CD4-positive, alpha-beta T cell treated with Interleukin-10 for 1 hour (primary cell): ENCODE results near the gene CILP.
"Not testable (repeated sequence)": the region's sequence is repeated elsewhere in the genome, so short reads cannot be mapped to it uniquely, and the experiment has no call there.

ENCODE experiments used
- DNase-seq: peaks from one replicate; pipeline ENCODE4 v3.0.0-alpha.2; 2020

CILP gene, protein sequence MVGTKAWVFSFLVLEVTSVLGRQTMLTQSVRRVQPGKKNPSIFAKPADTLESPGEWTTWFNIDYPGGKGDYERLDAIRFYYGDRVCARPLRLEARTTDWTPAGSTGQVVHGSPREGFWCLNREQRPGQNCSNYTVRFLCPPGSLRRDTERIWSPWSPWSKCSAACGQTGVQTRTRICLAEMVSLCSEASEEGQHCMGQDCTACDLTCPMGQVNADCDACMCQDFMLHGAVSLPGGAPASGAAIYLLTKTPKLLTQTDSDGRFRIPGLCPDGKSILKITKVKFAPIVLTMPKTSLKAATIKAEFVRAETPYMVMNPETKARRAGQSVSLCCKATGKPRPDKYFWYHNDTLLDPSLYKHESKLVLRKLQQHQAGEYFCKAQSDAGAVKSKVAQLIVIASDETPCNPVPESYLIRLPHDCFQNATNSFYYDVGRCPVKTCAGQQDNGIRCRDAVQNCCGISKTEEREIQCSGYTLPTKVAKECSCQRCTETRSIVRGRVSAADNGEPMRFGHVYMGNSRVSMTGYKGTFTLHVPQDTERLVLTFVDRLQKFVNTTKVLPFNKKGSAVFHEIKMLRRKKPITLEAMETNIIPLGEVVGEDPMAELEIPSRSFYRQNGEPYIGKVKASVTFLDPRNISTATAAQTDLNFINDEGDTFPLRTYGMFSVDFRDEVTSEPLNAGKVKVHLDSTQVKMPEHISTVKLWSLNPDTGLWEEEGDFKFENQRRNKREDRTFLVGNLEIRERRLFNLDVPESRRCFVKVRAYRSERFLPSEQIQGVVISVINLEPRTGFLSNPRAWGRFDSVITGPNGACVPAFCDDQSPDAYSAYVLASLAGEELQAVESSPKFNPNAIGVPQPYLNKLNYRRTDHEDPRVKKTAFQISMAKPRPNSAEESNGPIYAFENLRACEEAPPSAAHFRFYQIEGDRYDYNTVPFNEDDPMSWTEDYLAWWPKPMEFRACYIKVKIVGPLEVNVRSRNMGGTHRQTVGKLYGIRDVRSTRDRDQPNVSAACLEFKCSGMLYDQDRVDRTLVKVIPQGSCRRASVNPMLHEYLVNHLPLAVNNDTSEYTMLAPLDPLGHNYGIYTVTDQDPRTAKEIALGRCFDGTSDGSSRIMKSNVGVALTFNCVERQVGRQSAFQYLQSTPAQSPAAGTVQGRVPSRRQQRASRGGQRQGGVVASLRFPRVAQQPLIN

DNA sequence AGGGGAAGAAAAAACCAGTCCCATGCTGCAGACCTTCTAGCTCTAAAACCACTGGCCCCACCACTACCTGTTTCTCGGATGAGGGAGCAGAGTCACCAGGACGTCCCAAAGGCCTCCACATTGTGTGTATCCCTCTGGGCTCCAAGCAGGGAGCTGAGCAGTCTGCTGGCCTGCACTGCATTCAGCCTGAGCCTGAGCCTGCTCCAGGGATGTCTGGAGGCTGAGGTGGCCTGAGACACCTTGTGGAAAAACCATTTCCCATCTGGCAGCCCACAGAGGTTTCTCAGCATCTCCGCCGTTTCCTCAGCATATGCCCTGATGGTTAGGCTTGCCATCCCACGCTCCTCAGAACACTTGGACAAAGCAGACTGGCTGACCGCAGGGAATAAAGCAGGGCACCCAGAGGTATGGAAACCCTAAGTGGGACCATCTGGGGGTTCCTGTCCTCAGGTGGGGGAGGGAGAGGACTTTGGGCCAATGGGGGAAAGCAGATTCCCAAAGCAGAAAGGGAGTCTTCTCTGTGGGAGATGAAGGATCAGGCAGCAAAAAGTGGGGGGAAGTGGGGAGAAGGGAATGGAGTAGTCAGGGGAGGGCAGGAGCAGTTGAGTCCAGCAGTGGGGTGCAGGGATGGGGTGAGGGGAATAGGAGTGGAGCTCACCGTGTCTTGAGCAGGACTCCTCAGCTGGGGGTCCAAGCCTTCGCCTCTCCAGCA, at the start of gene CILP:
Gene CILP (minus strand): TSS at position 704 of the 712 bp plus-strand sequence. CDS start 1,718 bp downstream, outside the sequence.
- no peak for DNase-seq

DNA sequence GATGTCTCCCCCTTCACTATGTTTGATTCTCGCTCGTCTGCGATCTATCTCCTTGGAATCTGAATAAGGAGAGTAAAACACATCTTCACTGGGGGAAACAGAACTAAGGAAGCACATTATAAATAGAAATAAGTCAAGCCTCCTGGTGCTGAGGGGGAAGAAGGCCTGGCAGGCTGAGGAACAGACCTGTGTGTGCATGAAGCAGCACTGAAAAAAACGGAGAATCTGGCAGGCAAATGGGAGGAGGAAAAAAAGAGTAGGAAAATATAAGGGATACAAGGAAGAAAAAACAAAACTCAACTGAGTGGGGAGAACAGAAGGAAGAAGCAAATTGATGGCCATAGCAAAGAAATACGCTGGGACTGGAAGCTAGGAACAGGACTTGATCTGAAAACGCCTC, 49.7 kb upstream of the CILP start:
- DNase-seq = no peak

DNA sequence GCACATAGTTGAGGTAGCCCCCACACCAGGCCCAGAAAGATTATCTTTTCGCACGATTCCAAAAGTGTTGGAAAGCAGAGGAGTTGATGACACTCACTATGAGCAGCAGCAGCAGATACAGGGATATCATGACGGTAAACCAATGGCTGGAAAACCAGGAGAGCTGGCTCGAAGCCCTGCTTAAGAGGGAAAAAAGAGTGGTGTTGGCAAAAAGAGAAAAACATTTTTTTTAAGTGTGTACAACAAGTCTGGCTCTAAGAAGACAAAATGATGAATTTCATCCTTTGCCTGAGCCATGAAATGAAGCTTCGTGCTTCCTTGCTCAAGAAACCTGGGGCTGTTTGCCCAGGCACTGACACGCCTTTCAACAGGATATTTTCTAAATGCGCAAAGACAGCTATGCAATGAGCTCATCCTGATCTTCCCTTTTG, 48.1 kb upstream of the CILP start:
- no peak for DNase-seq

DNA sequence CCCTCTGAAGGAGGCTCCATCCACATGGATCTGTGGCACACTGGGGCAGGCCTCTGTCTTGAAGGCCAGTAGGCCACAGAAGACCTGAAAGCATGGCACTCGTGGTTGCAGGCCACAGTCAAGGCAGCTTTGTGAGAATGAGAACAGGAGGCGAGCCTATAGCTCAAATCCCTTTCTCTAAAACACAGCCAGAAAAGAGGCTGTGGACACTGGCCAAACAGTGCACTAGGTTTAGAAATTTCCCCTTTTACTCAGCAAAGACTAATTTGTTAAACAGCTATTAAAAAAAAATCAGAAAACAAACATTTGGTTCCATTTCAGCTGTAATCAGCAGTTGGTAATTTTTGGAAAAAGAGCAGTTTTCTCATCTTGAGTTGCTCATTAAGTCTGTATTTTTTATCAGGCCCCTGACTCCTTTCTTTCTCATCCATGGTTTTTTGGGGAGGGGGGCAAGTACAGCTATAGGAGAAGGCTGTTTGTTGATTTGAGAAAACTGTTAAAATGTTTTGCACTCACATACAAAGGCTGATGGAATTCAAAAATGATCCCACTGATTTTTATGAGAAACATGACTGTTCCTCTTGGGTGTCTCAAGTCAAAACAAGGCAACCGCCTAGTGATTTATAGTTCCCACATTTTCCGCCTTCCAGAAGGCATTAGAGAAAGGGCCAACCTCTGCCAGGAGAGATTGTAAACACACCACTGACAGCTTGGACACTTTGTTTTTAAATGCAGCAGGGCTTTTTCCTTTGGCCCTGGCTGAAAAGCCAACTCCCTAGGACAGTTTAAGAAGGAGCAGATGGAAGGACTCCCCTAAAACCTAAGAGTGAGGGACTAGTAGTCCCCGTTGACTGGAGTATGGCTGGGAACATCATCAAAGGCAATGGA, 47.3 kb upstream of the CILP start:
- DNase-seq = no peak

DNA sequence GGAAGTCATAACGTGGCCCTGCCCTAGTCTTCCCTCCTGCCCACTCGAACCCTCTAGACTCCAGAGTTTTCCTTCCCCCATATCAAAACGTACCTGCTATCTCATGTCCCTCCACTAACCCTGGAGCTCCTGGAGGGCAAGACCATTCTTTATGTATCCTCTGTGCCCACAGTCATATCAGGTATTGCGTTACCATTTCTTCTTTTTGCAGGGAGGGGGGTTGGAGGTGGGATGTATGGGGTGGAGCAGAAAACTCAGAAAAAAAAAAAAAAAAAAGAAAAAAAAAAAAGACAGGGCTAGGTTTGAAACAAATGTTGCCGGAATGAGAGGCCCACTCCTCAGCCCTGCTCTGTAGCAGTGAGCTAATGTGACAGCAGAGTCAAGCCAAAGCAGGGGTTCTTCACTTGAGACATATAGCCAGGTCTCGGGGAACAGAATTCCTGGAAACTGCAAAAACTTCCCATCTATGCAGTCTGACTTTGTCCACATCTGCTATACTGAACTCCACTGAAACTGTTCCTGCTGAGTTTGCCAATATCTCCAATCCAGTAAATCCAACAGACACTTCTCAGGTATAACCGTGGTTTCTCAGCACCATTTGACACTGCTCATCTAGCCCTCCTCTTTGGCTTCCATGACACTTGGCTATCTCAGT, 44.3 kb upstream of the CILP start:
- DNase-seq = no peak

DNA sequence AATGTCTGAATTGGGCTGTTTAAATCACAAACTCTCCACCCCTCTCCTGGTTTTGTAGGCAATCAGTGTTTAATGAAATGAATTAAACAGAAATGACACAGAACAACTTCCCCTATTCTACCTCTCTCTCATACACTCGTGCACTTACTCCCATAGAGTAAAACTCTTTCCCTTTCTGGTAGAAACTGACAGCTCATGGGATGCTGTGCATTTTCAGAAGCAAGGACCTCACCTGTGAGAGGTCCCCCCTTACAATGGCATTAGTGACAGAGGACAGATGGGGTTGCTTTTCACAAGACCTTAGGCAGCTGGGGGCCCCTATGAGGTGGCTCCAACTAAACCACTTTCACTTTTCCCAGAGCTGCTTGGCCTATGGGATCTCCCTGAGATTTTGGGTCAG, 43.5 kb upstream of the CILP start:
- DNase-seq = no peak

DNA sequence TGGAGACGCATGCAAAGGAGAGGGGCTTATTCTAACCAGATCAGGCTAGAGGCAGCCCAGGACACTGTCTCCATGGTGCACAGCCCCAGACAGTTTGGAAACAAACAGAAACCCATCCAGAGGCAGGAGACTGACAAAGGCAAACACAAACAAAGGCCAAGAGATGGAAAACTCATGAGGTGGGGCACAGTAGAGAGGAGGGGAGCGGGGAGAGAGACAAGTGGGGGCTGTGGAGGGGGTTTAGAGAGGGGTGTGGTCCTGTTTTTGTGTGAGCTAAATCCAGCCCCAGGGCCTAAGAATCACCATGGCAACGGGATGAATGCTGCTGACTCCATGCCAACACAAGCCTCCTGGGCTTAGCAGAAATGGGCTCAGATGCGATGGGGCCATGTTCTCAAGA, 43.1 kb upstream of the CILP start:
- no peak for DNase-seq

DNA sequence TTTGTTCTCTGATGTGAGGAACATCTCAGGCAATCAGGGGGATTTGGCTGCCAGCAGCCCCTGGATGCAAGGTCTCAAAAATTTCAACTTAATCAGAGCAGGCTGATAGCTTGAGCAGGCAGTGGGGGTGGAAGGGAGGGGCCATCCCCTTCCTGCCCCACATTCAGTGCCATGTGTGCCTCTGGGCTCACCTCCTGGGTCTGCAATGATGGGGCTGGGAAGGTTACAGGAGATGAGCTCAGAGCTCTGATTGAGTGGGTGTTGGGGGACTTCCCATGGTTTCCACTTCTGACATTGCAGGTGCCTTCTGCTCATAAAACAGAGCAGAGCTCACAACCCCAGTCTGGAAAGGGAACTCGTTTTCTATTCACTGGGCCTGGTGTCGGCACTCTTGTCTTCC, 38.4 kb upstream of the CILP start:
- no peak for DNase-seq

DNA sequence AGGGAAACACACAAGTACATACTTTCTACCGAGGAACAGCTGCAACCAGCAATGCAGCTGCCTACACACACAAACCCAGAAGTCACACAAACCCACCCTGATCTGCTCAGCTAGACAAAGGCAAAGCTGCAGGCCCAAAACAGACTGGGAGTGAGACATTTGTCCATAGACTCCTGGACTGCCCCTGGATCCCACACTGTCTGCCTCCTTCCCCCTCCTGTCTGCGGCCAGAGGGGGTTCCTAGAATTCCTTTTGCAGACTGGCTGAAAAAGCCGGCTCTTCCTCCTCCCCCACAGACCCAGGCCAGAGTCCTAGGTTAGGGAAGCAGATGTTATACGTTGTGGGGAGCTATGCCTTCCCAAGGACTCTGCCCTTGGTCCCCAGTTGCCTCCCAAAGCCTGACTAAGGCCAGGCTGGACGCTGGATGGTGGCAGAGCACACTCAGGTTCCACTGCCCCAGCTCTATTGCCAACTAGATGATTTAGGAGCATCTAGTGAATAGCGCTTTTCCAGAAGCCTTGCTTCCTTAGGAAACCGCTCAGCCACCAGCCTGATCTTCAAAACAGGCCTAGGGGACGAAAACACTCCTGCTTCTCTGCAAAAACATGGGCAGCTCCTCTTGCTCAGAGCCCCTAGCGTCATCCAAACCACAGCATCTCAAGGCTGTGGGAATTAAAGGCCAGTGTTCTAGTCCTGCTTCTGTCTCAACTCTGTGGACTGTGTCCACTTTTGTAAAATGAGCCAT, 37.4 kb upstream of the CILP start:
- DNase-seq = no peak

DNA sequence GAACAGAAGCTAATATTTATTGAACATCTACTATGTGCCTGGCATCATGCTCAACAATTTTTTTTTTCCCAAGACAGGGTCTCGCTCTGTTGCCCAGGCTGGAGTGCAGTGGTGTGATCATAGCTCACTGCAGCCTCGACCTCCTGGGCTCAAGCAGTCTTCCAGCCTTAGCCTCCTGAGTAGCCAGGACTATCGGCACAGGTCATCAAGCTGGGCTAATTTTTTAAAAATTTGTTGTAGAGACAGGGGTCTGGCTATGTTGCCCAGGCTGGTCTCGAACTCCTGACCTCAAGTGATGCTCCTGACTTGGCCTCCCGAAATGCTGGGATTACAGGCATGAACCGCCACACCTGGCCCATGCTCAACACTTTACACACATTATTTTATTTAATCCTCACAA, 35.7 kb upstream of the CILP start:
- DNase-seq = no peak

DNA sequence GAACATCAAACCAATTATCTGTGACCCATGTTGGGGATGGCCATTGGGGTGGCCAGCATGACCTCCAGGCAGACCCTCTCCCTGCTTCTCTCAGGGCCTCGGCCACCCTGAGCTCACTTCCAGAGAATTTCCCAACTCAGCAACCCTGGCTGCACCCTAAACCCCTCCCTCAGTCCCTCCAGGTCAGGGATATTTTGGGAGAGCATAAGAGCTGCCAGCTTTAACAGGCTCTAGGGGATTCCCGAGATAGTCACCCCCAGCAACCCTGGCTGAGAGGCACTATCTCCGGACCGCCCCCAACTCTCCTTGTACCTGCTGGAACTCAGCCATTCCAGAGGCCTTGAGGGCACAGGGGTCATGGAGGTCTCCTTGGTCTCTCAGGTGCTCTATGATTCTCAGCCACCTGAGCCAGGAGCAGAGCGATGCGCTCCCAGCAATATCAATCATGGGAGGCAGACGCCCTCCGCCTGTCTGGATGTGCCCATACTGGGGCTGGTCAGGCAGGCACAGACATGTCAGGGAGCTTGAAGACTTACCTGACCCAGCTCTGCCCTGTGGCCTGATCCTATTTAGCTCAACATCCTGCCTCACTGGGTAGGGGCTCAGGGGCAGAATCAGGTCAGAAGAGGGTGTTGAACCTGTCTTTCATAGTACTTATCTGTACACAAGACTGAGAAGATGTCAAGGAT, 34.9 kb upstream of the CILP start:
- DNase-seq = no peak

DNA sequence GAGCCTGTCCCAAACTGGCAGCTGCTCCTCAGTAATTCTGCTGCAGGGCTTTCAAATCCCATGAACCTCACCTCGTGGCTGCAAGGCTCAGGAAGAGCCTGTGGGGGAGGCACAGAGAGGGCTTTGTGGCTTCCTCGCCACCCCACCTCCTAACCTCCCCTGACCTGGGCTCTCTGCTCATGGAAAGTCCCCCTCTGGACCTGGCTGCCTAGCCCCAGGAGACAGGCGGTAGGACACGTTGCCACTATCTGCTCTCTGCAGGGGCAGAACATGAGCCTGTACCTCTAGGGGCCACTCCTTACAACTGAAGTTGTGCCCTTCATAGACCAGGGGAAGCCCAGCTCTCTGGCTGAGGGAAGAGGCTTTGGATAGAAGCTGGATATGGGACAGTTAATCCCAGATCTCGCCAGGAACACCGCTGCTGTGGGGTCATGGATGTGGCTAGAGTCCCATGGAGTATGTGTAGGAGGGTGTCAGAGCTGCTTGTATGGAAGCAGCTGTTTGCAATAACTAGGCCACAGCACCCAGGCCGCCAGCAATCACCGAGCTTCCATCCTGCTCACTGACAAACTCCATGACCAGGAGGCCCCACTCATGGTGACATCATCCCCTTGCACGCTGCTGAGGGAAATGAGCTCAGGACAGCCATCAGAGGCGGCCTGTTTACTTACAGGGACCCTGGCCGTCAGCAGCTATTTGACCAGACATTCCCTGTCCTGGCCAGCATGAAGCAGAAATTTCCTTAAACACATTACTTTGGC, 34.0 kb upstream of the CILP start:
- DNase-seq = no peak

DNA sequence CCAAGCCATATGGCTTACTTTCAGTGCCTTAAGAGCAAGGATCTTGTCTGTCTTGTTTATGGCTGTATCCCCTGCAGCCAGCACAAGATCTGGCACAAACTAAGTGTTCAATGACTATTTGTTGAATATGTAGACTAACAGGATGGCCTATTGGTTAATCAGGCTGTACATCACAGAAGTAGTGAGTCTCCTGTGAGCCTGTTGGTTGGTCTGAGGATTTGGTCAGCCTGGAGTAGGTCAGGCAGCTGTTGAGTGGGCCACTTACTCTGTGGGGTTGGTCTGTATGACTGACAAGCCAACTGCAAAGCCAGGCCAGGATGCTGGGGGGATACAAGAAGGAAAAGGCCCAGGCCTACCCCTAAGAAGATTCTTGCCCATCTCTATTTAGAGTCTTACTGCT, 33.4 kb upstream of the CILP start:
- no peak for DNase-seq

DNA sequence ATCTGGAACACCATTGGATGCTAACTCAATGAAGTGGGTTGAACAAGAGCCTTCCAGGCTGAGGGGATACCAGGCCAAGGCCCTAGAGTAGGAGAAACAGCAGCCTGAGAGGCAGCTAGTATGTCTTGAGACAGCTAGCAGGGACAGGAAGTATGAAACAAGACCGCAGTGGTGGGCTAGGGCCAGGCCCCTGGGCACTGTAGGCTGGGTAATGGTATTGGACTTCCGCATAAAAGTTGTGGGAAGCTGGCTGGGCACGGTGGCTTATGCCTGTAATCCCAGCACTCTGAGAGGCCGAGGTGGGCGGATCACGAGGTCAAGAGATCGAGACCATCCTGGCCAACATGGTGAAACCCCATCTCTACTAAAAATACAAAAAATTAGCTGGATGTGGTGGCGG, 25.2 kb upstream of the CILP start:
- not testable (repeated sequence) for DNase-seq

DNA sequence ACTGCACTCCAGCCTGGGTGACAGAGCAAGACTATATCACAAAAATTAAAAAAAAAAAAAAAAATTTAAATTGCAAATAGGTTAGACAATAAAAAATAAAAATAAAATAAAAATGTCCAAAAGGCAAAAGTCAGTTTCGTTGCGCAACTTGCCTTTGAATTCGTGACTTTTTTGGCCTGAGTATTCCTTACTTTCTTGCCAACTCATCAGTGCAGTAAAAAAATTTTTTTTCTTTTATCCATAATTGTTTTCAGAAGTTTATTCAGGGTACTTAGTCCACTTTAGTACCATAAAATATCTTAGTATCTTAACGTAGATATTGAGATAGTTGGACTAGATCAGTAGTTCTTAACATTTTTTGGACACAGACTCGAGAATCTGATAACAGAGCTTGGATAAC, 22.4 kb upstream of the CILP start:
- no peak for DNase-seq

DNA sequence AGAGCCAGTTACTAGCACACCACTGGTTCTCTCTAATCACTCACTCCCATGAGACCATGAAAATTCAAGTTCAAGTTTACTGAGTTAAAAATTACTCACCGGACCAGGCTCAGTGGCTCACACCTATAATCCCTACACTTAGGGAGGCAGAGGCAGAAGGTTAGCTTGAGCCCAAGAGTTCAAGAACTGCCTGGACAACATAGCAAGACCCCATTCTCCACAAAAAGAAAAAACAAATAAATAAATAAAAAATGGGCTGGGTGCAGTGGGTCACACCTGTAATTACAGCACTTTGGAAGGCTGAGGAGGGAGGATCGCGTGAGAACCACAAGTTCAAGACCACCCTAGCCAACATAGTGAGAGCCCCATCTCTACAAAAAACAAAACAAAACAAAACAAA, 21.2 kb upstream of the CILP start:
- DNase-seq = no peak

DNA sequence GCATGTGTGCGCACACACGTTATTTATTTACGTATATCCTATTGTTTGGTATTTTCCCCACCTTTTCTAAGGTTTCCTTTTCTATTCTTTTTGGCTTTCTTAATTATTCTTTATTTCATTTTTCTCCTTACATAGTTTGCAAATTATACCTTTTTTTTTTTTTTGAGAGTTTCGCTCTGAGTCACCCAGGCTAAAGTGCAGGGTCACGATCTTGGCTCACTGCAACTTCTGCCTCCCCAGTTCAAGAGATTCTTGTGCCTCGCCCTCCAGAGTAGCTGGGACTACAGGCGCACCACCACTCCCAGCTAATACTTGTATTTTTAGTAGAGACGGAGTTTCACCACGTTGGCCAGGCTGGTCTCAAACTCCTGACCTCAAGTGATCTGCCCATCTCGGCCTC, 20.0 kb upstream of the CILP start:
- DNase-seq = no peak

DNA sequence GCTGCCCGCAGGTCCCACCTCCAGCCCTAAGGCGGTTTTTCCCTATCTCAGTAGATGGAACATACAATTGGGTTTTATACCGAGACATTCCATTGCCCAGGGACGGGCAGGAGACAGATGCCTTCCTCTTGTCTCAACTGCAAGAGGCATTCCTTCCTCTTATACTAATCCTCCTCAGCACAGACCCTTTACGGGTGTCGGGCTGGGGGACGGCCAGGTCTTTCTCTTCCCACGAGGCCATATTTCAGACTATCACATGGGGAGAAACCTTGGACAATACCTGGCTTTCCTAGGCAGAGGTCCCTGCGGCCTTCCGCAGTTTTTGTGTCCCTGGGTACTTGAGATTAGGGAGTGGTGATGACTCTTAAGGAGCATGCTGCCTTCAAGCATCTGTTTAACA, 15.6 kb upstream of the CILP start:
- not testable (repeated sequence) for DNase-seq

DNA sequence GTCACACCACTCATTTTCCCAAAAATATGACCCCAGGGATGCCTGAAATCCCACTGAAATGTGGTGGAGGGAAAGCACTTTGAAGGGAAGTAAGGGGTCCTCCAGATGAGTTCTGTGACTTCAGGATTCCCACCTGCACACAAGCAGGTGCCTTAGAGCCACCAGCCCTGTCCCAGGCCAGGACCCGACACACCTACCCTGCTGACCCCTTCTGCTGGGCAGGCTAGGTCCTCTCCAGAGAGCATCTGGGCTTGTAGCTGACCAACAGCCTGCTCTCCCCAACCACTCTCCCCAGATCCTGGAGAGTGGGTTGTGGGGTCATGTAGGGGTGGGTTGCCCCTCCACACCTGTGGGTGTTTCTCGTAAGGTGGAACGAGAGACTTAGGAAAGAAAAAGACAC, 14.9 kb upstream of the CILP start:
- DNase-seq = no peak
